IMR-90 (cell line): ENCODE results near the gene TALDO1. TPM values are rescaled to one million over a fixed set of nuclear protein-coding genes. Genes with fewer than 3 reads are reported as not detected.

Experiments used
- BHLHE40 ChIP-seq: fragments of 150-350 bp; IDR thresholded peaks from 2 replicates; pipeline ENCODE4 v1.6.1; 2016; ENCODE audit warnings: mild to moderate bottlenecking, low read depth, low read length
- RAD21 ChIP-seq: IDR thresholded peaks from 2 replicates; pipeline ENCODE4 v1.6.1; 2012; ENCODE audit warnings: low read length, improper control_type of control experiment
- RCOR1 ChIP-seq: IDR thresholded peaks from 2 replicates; pipeline ENCODE4 v1.6.1; 2012; ENCODE audit warnings: mild to moderate bottlenecking, low read length, improper control_type of control experiment; ENCODE audit not compliant: insufficient replicate concordance
- polyA plus RNA-seq, 3 experiments: library from polyadenylated mRNA; depleted of rRNA; stranded (reverse); fragments of >200 nt; gene quantifications; 2 replicates each; pipeline ENCODE4 v1.2.3, GENCODE V29; 2012; ENCODE audit warnings: low replicate concordance in 1 of 3
- total RNA-seq: library from RNA; depleted of rRNA; stranded (reverse); fragments of >200 nt; gene quantifications from 2 replicates; pipeline ENCODE4 v1.2.3, GENCODE V29; 2012
- TF ChIP-seq, protein P1 (sequence below): fragments of 150-350 bp; IDR thresholded peaks from 2 replicates; pipeline ENCODE4 v1.6.1; 2016; ENCODE audit warnings: low read depth, mild to moderate bottlenecking, low read length, moderate library complexity, borderline replicate concordance

TALDO1 gene
- total and polyA plus RNA-seq, 2 of the 4 experiments (the other 2 are of a cell fraction) = 147 to 210 TPM

DNA sequence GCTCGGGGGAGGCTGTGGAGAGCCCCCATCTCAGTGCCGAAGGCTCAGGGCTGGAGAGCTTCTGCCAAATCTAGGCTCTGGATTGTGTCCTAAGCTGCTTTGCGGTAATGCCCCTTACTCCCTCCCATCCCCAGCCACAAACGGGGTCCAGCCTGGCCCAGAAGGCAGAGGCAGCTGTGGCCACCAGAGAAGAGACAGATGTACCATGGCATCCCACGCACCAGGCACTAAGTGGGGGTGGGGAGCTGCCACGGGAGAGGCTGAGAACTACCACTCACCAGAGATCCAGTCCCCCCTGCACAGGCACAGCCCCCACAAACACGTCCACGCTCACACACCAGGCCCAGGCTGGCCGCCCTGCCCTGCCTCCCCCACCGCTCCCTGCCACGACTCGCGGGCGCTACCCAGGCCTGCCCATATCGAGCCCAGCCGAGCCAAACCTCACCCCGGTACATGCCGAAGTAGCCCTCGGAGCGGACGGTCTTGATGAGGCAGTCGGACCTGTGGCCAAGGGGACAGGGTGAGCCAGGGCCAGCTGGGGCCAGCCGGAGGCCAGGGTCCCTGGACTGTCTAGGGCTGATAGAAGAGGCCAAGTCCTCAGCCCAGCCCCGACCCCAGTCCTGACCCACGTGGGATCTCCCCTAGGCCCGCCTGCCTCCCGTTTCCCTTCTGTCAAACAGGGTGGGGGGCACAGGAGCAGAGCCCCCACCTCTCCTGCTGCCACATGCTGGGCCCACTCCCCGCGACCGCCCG, 46.9 kb downstream of the TALDO1 start (continued):
- TF ChIP-seq, protein P1, sequence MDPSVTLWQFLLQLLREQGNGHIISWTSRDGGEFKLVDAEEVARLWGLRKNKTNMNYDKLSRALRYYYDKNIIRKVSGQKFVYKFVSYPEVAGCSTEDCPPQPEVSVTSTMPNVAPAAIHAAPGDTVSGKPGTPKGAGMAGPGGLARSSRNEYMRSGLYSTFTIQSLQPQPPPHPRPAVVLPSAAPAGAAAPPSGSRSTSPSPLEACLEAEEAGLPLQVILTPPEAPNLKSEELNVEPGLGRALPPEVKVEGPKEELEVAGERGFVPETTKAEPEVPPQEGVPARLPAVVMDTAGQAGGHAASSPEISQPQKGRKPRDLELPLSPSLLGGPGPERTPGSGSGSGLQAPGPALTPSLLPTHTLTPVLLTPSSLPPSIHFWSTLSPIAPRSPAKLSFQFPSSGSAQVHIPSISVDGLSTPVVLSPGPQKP = no peak
- TF ChIP-seq RAD21 (no peak), RCOR1 (no peak), BHLHE40 (no peak)
